Umbilical cord (tissue), 2 donors: Measurements from ENCODE around the gene C6orf47. TPM values are rescaled to one million over a fixed set of nuclear protein-coding genes. Genes with fewer than 3 reads are reported as not detected.

ENCODE experiments used
- DNase-seq: peaks from one replicate; pipeline ENCODE4 v3.0.0-alpha.2; 2015; ENCODE audit warnings: low spot score
- total RNA-seq: library from RNA; depleted of rRNA; stranded (reverse); fragments of >200 nt; gene quantifications from one replicate; pipeline ENCODE4 v1.2.3, GENCODE V29; 2014; ENCODE audit warnings: low replicate concordance; ENCODE audit not compliant: insufficient read depth

Gene C6orf47
- total RNA-seq, 1 donor from 2014 or later: 24.1 TPM

DNA sequence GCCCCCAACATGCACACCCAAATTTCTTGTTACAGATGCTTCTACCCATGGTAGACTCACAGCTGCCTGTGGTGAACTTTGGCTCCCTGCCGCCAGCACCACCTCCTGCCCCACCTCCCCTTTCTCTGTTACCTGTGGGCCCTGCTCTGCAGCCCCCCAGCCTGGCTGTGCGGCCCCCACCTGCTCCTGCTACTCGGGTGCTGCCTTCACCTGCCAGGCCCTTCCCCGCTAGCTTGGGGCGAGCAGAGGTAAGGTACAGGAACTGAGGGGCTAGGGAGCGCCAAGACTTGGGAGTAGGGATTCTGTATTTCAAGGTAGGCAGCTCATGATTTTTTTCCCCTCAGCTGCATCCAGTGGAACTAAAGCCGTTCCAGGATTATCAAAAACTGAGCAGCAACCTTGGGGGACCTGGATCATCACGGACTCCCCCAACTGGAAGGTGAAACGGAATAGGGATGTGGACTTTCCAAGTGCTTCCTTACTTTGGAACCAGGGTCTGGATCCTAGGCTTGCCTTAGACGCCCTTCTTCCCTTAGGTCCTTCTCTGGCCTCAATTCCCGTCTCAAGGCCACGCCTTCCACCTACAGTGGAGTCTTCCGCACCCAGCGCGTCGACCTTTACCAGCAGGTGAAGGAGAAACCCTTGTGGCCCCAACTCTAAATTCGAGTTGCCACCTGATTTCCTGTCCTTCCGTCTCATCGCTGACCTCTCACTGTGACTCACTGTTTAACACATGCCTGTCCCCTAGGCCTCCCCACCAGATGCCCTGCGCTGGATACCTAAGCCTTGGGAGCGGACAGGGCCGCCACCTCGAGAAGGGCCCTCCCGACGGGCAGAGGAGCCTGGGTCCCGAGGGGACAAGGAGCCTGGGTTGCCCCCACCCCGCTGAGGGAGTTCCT lies 23.6 kb downstream of the C6orf47 start:
- DNase-seq: no peak

DNA sequence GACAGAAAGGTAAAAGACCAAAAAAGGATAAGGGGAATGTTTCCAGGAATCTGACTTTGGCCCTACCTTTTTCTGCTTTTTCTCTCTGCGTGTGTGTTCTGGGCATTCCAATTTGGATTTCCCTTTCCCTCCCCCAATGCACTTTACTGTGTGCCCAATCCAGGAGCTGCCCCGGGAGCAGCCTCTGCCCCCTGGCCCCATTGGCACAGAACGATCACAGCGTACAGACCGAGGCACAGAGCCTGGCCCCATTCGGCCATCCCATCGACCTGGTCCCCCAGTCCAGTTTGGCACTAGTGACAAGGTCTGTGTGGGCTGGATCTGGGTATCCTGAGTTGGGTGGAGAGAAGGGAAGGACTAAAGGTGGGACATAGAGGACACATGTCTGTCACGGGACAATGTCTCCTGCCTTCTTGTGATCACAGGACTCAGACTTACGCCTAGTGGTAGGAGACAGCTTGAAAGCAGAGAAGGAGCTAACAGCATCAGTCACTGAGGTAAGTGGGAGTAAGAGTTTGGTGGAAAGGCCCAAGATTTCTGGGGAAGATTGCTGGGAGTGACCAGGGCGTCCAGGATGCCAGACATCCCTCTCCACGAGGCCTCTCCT lies 25.5 kb downstream of the C6orf47 start:
- DNase-seq: no peak

DNA sequence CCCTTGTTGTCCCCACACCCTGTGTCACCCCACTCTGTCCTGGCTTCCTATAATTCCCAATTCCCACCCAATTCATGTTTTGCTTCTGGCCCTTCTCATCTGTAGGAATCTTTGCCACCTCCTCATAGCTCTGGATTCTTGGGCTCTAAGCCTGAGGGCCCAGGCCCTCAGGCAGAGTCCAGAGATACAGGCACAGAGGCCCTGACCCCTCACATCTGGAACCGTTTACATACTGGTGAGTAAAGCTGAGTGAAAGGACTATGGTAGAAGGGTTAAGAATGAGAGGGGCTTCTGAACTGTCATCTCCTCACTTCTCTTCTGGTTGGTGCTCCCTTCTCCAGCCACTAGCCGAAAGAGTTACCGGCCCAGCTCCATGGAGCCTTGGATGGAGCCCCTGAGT lies 26.4 kb downstream of the C6orf47 start:
- DNase-seq: no peak

DNA sequence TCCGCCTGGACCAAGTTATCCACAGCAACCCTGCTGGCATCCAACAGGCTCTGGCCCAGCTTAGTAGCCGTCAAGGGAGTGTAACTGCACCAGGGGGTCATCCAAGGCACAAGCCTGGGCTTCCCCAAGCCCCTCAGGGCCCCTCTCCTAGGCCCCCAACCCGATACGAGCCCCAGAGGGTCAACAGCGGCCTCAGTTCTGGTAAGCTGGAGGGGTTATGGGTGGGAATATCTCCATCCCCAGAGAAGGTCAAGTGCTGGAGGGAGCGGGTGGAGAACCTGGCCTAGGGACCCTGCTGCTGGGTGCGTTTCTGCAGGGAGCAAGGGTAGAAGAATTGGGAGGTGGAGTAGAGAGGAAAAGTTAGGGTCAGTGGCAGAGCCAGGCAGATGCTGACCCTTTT lies 27.1 kb downstream of the C6orf47 start:
- no peak for DNase-seq

GRCh38 chr6:31632279-31632946 lies 28.2 kb downstream of the C6orf47 start:
- no peak for DNase-seq

DNA sequence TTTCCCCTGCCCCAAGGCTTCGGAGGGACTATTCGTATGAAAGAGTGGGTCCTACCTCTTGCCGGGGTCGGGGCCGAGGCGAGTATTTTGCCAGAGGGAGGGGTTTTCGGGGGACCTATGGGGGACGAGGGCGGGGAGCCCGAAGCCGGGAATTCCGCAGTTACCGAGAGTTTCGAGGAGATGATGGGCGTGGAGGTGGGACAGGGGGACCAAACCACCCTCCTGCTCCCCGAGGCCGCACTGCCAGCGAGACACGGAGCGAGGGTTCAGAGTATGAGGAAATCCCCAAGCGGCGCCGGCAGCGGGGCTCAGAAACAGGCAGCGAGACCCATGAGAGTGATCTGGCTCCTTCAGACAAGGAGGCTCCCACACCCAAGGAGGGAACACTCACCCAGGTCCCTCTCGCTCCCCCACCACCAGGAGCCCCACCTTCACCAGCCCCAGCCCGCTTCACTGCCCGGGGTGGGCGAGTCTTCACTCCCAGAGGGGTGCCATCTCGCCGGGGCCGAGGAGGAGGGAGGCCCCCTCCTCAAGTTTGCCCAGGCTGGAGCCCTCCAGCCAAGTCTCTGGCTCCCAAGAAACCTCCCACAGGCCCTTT lies 28.8 kb downstream of the C6orf47 start:
- DNase-seq: no peak

- DNase-seq: no peak
These were observed 29.4 kb downstream of the C6orf47 start for GRCh38 chr6:31631209-31631608.

- no peak for DNase-seq
These were observed 30.2 kb downstream of the C6orf47 start for GRCh38 chr6:31630177-31630934.

- no peak for DNase-seq
These were observed 31.6 kb downstream of the C6orf47 start for GRCh38 chr6:31629014-31629413.

DNA sequence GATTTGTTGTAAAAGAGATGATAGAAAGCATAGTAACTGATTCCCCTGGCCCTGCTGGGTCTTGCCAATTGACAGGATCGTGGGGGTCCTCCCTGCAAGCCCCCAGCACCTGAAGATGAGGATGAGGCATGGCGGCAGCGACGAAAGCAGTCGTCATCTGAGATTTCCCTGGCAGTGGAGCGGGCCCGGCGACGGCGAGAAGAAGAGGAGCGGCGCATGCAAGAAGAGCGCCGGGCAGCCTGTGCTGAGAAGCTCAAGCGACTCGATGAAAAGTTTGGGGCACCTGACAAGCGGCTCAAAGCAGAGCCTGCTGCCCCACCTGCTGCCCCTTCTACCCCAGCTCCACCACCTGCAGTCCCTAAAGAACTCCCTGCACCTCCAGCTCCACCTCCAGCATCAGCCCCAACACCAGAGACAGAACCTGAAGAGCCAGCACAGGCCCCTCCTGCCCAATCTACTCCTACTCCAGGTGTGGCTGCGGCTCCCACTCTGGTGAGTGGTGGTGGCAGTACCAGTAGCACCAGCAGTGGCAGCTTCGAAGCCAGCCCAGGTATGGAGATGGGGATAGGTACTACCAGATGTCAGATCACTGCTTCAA lies 32.8 kb downstream of the C6orf47 start:
- no peak for DNase-seq

DNA sequence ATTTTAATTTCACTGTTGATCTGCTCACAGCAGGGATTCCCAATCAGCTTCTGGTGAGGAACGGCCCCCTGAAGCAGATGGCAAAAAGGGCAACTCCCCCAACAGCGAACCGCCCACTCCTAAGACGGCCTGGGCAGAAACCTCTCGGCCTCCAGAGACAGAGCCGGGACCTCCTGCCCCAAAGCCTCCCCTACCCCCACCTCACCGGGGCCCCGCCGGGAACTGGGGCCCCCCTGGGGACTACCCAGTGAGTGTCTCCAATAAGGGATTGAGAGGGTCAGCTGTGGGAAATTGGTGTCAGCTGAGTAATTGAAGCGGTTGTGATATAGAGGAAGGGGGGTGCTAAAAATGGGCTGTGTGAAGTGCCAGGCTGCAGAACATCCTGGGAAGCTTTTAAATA lies 33.6 kb downstream of the C6orf47 start:
- DNase-seq: no peak

DNA sequence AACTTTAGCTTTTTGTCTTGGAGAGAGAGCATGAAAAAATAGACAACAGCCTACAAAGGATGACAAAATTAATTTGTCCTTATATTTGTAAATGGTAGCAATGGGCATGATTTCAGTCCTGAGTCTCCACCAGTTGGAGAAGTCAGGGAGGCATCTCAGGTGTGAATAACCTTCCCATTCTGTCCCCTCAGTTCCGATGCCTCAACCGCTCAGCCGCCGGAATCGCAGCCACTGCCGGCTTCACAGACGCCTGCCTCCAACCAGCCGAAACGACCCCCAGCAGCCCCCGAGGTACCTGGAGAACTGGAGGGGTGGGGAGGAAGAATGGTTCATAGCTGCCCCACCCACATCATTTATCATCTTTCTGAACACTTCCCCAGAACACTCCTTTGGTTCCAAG lies 36.5 kb downstream of the C6orf47 start:
- DNase-seq: no peak

DNA sequence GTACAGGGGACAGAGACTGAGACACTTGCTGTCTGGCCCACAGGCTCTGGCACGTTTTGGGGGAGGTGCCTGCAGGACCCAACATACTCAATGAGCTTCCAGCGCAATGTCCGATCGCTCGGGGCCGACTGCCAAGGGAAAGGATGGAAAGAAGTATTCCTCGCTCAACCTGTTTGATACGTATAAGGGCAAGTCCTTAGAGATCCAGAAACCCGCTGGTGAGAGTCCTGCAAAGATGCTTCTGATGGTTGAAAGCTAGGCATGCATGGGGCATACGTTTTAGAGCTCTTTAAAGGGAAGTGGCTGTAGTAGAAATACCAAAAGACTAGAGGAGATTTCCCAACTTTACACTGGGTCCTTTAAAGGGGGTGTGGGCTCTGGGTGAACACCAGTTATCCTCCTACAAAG lies 37.9 kb downstream of the C6orf47 start:
- peak; percentile 47 for DNase-seq

GRCh38 chr6:31621991-31622390 lies 38.6 kb downstream of the C6orf47 start:
- DNase-seq: peak; percentile 40

DNA sequence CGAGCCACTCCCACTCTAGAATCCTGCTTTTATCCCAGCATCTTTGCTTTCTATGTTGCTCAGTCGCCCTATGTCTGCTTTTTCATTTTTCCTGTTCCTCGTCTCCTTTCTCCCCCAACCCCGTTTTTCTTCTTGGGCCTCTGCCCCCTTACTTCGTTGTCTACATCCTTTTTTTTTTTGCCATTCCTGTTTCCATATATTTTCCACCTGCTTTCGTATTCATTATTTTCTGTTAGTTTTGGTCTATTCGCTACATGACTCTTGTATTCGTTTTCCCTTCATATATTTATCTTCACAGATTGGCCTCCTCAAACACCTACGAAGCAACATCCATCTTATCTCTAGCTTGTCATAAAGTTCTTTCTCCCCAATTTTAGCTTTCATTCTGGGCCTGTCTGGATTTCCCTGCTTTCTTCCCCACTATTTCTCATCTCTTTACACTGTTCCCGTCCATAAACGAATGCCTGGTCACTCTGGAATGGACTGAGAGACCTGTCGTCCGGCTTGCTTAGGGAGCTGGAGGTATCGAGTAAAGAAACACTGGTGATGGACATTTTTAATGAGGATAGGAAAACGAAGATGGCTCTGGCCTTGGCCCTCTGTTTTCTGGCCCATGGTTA lies 39.1 kb downstream of the C6orf47 start:
- peak; percentile 21 for DNase-seq

DNA sequence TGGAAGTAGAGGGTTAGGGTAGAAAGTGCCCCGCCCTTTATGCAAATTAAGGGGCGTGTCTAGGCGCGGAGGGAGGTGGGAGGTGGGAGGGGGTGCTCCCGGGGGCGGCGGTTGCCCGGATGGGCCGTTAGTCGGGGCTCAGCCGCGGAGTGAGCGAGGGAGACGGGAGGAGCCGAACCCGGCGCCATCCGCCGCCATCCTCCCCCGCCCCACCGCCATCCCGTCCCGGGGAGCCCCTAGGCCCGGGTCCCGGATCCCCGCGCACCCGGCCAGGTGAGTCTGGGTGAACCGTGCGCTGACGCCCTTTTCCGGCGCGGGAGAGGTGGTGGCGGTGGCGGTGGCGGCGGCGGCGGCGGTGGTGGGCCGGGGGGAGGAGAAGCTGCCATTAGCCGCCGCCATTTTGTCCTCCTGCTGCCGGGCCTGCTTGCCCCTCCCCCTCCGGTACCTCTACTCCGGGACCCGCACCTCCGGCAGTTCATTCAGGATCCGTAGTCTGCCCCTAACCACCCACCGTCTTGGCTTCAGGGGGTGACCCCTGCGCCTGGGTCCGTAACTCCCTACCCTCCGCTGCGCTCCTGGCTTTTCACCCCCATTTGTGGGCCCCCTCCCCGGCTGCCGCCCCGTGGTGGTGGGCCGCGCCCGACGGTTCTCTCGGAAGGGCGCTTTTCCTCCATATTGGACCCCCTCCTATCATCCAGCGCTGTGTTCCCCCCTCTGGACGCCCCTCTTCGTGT lies 39.8 kb downstream of the C6orf47 start, which contains the start of gene PRRC2A:
Gene PRRC2A (plus strand): TSS at position 130 of the 734 bp plus-strand sequence. CDS start 2,075 bp downstream, outside the sequence.
- DNase-seq: no peak

DNA sequence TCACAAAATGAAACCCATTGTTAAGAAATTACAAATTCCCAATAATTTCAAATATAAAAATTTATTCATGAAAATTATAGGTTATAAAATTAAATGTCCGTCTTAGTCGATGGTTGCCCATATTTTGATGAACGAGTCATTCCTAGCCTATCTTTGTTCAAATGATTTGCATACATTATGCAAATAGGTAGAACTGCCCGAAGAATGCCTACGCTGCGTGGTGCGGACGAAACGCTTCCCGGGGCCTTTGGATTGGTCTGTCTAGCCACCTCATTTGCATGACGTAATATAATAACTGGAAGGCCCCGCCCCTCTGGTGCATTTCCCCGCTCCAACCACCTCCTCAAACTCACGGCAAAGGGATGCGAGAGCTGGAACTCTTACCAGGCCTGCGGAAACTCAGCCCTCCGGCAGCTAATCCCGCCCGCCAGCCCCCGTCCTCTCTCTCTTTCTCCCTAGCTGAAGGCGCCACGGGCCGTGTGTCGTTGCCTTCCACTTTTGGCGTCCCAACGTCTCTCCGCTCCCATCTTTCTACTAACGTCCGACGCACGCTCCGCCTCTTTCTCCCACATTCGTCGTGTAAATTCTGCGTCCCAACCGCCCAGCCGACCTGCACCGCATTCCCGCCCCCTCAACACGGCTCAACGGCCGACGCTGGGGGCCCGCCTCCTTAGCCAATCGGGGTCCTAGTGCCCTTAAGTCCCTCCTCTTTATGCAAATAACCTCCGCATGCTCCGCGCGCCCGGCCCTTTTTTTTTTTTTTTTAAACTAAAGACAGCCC lies 40.6 kb downstream of the C6orf47 start:
- peak; percentile 100 for DNase-seq

DNA sequence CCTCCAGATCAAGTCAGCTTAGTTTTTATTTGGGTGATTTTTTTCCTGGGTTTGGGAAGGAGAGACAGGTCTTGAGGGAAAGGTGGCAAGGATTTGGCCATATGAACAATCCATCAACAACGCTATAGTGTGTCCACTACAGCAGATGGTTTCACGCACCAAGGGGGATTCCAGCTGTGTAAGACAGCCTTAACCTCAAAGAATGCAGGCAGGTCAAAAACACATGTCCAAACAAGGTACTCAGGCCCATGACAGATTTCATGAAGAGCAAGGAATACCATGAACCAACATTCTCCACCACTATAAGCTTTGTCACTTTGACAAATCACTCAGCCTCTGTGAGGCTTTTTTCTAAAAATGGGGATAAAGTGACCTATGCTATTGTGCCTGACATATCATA lies 43.6 kb downstream of the C6orf47 start:
- DNase-seq: no peak

GRCh38 chr6:31615748-31616147 lies 44.8 kb downstream of the C6orf47 start:
- DNase-seq: no peak
